Heart right ventricle (tissue), 16 donors: ENCODE results near the gene ASB11. TPM values are rescaled to one million over a fixed set of nuclear protein-coding genes. Genes with fewer than 3 reads are reported as not detected.

Experiments
- ATAC-seq, 8 donors: fragments of 200-7000 bp; cut with Tn5 transposase; one replicate each; pipeline ENCODE4 v1.9.1; 2020; ENCODE audit warnings: mild to moderate bottlenecking in 8 of 8, moderate library complexity in 8 of 8, moderate number of reproducible peaks in 1 of 8
- DNase-seq, 2 donors: peaks; one replicate each; pipeline ENCODE4 v3.0.0-alpha.2; 2020
- H3K27ac ChIP-seq, 10 donors: fragments of 200-600 bp; sonication (generic) in 2 of 10; one replicate each; pipeline versions ENCODE4 v1.5.0 to v1.8.0; 2020 to 2022; ENCODE audit warnings: mild to moderate bottlenecking in 3 of 10
- H3K27me3 ChIP-seq, 7 donors: fragments of 200-600 bp; one replicate each; pipeline ENCODE4 v1.8.0; 2021 to 2022; ENCODE audit warnings: mild to moderate bottlenecking in 2 of 7
- H3K36me3 ChIP-seq, 9 donors: fragments of 200-600 bp; sonication (generic) in 1 of 9; one replicate each; pipeline versions ENCODE4 v1.5.0 to v1.8.0; 2020 to 2022; ENCODE audit warnings: mild to moderate bottlenecking in 2 of 9
- H3K4me1 ChIP-seq, 9 donors: fragments of 200-600 bp; sonication (generic) in 1 of 9; one replicate each; pipeline versions ENCODE4 v1.5.0 to v1.8.0; 2020 to 2022; ENCODE audit warnings: mild to moderate bottlenecking in 4 of 9
- H3K4me3 ChIP-seq, 10 donors: fragments of 200-600 bp; sonication (generic) in 2 of 10; one replicate each; pipeline versions ENCODE4 v1.5.0 to v1.8.0; 2020 to 2022; ENCODE audit warnings: mild to moderate bottlenecking in 7 of 10, moderate library complexity in 2 of 10
- H3K9me3 ChIP-seq, 11 donors: fragments of 200-600 bp in 10 of 11; sonication (generic) in 2 of 11; one replicate each; pipeline versions ENCODE4 v1.5.0 to v1.8.0; 2013 to 2022; ENCODE audit warnings: mild to moderate bottlenecking in 2 of 11, control low read depth in 1 of 11, moderate library complexity in 1 of 11
- CTCF ChIP-seq, 9 donors: fragments of 200-600 bp; sonication (generic) in 2 of 9; IDR thresholded peaks; one replicate each; pipeline versions ENCODE4 v1.5.0 to v1.8.0; 2021 to 2022; ENCODE audit warnings: antibody characterized with exemption in 9 of 9, mild to moderate bottlenecking in 5 of 9, moderate library complexity in 1 of 9
- WGBS, 2 donors: extraction: QIAGEN DNeasy Blood & Tissue Kit; methylation state at CpG; one replicate each; pipeline ENCODE4 v1.1.7; 2013; ENCODE audit warnings: inconsistent platforms in 1 of 2; 5-methylcytosine and 5-hydroxymethylcytosine counted together
- intact Hi-C, 10 donors: fragments of 100-400 bp; cut with DNase I; formaldehyde crosslinking; loops; one replicate each; pipeline versions ENCODE4 v1.11.1 to v1.14.2; 2022
- polyA plus RNA-seq, 2 donors: library from polyadenylated mRNA; stranded (reverse); fragments of 200-250 nt; gene quantifications; one replicate each; pipeline ENCODE4 v1.2.3, GENCODE V29; 2013
- total RNA-seq, 10 donors: library from RNA; stranded (reverse); fragmentation: NEBNext Ultra II Directional in 3 of 10; extraction: Animal tissue kit (Norgen Biotek cat#: 25700) in 3 of 10; gene quantifications; one replicate each; pipeline versions ENCODE4 v1.2.1 to v1.2.4, GENCODE V29; 2021 to 2023
- donor health status: Arrhythmogenic right ventricular cardiomyopathy.
- donor health status: ischemic (EF 13 %, LVEDD 7.1; RV severe dilation, severe dysfunction).
- donor health status: healthy with polysubstance abuse.
- donor health status: DM: no; HTN: yes; CAD: no.
- donor health status: DM: no; HTN: no; CAD: no.
- donor health status: ischemic (EF 25% LVEDD 6.9; RV normal size, moderate dysfunction).
- donor health status: ischemic (EF 25% LVEDD 5.7; RV mildly dilated, moderate dysfunction).
- donor health status: healthy.
- donor health status: DM: yes; HTN: yes; CAD: no.
- donor health status: Ischemic cardiomyopathy.
- donor health status: ischemic (EF 35%, LVEDD 5.7; RV mildly dilated, moderate dysfunction).
- donor health status: nonischemic (EF 11% LVEDD 7.7; RV severe dilation, severe dysfunction).
- donor health status: DM: yes; HTN: yes; CAD: no.
- donor health status: PGD.
- donor health status: ischemic (EF 29% LVEDD 5.4; RV normal size, mild dysfunction).
- donor health status: nonischemic (EF 23%, LVEDD 6.1; RV moderate dilation, normal function).

Gene ASB11
- total and polyA plus RNA-seq, 12 donors, result 4.3 to 149 (median 101) TPM

GRCh38 chrX:15343075-15343476 is 27.6 kb upstream of the ASB11 start:
- H3K27me3 ChIP-seq, result peaks cover 0 to 71% (median 0%) of the 10 kb centered on the region in 7 donors
- intact Hi-C loops, result loop anchor here in 5 of 10 donors (5.0 to 10.0 kb wide), 6 partner anchors 41 to 302 kb away; no protein-coding TSS in a partner anchor
- WGBS, 2 donors, result 79 to 86% methylated on average over 5 of the region's 5 CpGs
- no peak overlapping the region for H3K27ac ChIP-seq
- no peak for TF ChIP-seq CTCF (IDR thresholded peaks at IDR 0.05)
- ATAC-seq, result peak in 1 of 8 donors; percentile 20
- H3K36me3 ChIP-seq, result peaks cover 0 to 17% (median 0%) of the 10 kb centered on the region in 9 donors
- H3K4me1 ChIP-seq, result no peaks in the 10 kb centered on the region
- H3K9me3 ChIP-seq, result no peaks in the 10 kb centered on the region
- DNase-seq, result no peak
- H3K4me3 ChIP-seq, result no peak overlapping the region

DNA sequence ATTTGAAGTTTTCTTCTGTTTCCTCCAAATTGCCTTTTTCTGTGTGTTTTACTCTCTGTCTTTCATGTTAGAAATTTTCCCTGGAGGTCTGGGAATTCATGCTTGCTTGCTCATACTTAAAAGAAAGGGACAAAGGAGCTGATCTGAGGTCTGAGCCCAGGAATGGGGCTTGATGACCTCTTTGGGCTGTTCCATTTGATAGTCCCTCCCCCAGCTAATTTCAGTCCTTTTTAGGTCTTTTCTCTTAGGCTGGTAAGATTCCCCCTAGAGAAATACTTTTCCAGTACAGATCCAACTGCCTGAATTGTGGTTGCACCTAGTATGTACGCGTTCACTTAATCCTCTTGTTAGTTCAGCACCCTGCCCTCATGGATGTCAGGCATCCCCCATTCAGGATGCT is 25.4 kb upstream of the ASB11 start:
- intact Hi-C loops, result loop anchor here in 5 of 10 donors (5.0 to 10.0 kb wide), 6 partner anchors 39 to 304 kb away; no protein-coding TSS in a partner anchor
- Histone ChIP-seq H3K4me3 (no peak overlapping the region), H3K36me3 (peaks cover 0 to 6% (median 0%) of the 10 kb centered on the region in 9 donors), H3K9me3 (peaks cover 0 to 2% (median 0%) of the 10 kb centered on the region in 11 donors), H3K27ac (no peak overlapping the region), H3K4me1 (peaks cover 0 to 8% (median 3%) of the 10 kb centered on the region in 9 donors), H3K27me3 (peaks cover 0 to 76% (median 0%) of the 10 kb centered on the region in 7 donors)
- no peak for DNase-seq
- no peak for TF ChIP-seq CTCF (IDR thresholded peaks at IDR 0.05)
- no peak for ATAC-seq
- 93 to 94% methylated on average over 2 of the region's 2 CpGs for WGBS, 2 donors

DNA sequence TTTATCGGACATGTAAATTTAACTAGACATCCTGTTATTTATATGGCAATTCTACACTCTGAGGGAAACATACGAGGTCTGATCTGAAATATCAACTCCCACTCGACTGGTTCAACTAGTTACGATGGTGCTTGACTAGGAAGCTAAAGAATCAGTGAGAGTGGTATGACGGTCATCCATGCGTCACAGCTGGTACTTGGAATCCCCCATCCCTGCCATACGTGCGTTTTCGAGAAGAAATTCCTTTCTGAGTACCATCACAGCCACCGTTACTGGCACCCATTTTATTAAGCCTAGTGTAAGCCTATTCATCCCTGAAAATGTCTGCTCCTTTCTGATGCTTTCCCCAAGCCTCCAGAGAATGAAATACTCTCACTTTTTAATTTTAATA is 20.6 kb upstream of the ASB11 start:
- ATAC-seq, result no peak
- H3K36me3 ChIP-seq, result peaks cover 0 to 16% (median 0%) of the 10 kb centered on the region in 9 donors
- TF ChIP-seq CTCF (IDR thresholded peaks at IDR 0.05), result no peak
- H3K4me1 ChIP-seq, result peaks cover 0 to 20% (median 10%) of the 10 kb centered on the region in 9 donors
- peak overlapping the region; percentile 10 to 88 (median 77) for H3K4me3 ChIP-seq
- peaks cover 0 to 11% (median 0%) of the 10 kb centered on the region in 11 donors for H3K9me3 ChIP-seq
- H3K27me3 ChIP-seq, result peaks cover 0 to 55% (median 0%) of the 10 kb centered on the region in 7 donors
- peak overlapping the region in 9 of 10 donors; percentile 34 to 93 (median 68) for H3K27ac ChIP-seq
- intact Hi-C loops, result no loop called here
- whole genome bisulfite sequencing, 2 donors, result 1 to 2% methylated on average over 10 of the region's 10 CpGs
- DNase-seq, result no peak

DNA sequence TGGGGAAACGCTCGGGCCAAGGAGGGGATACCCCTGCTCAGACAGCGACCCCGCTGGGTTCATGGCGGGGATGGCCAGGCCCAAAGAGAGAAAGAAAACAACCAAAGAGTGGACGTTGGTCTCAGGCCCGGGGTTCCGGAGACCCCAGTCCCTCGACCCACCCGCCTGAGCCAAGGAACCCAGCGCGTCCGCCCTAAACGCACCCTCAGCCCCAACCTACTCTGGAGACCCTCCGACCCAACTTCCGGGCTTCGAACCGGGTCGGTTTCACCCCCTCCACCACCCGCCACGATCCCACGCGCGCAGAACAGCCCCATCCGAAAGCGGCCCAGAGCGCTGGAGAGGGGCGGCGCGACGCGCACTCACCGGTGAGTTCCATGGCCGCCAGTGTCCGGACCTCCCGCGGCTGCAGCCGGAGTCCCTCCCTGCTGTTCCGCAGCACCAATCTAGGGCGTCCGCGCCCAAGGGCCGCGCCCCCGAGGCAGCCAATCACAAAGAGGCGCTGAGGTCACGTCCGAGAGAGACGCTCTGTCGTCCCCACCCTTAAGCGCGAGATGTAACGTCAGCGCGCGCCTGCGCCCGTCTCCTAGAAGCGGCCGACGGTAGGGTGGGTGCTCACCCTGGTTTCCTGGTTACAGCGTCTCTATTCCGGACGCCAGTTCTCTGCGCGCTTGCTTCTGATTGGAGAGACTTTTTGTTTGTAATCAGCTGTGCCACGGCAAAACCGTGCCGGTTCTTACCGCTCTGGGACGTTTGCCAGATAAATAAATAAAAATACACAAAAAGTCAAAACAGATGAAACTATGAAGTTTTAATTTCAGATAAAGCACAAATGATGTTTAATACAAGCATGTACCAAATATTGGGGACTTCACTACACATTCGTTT is 19.9 kb upstream of the ASB11 start, which contains the start of gene PIGA:
PIGA (minus strand) TSS at position 389 of the 888 bp plus-strand sequence. CDS start 3,593 bp downstream, outside the sequence.
- TF ChIP-seq CTCF (IDR thresholded peaks at IDR 0.05), result no peak
- Histone ChIP-seq H3K4me3 (peak within 1 kb of the TSS; percentile 46 to 88 (median 77)), H3K4me1 (peaks cover 0 to 20% (median 10%) of the 10 kb centered on the region in 9 donors), H3K9me3 (peaks cover 0 to 11% (median 0%) of the 10 kb centered on the region in 11 donors), H3K27me3 (peaks cover 0 to 49% (median 0%) of the 10 kb centered on the region in 7 donors), H3K36me3 (peaks cover 0 to 22% (median 0%) of the 10 kb centered on the region in 9 donors), H3K27ac (peak within 1 kb of the TSS in 9 of 10 donors; percentile 81 to 93 (median 88))
- intact Hi-C loops, result no loop called here
- 0% methylated on average over 53 to 72 of the region's 72 CpGs for WGBS, 2 donors
- peak; percentile 98 to 100 (median 99) for ATAC-seq
- peak; percentile 93 to 94 for DNase-seq
